Lung (tissue), 12 donors: ENCODE measurements around the gene URAD. TPM values are rescaled to one million over a fixed set of nuclear protein-coding genes. Genes with fewer than 3 reads are reported as not detected.
"Not testable (repeated sequence)": the region's sequence is repeated elsewhere in the genome, so short reads cannot be mapped to it uniquely, and the experiment has no call there.

Experiments
- ATAC-seq: fragments of 200-7000 bp; cut with Tn5 transposase; one replicate; pipeline ENCODE4 v1.9.1; 2020; ENCODE audit warnings: moderate number of reproducible peaks; ENCODE audit not compliant: insufficient read depth, low FRiP score
- DNase-seq, 3 donors: peaks; one replicate each; pipeline ENCODE4 v3.0.0-alpha.2; 2013 to 2017
- H3K27ac ChIP-seq, 2 donors: one replicate each; pipeline ENCODE4 v1.5.1; 2013; ENCODE audit warnings: mild to moderate bottlenecking in 2 of 2, moderate library complexity in 2 of 2, control low read depth in 1 of 2, inconsistent platforms in 1 of 2, low read depth in 1 of 2, low read length in 1 of 2
- H3K27me3 ChIP-seq, 3 donors: one replicate each; pipeline ENCODE4 v1.5.1; 2013; ENCODE audit warnings: low read length in 2 of 3; ENCODE audit not compliant: control insufficient read depth in 3 of 3, insufficient read depth in 3 of 3
- H3K36me3 ChIP-seq, 4 donors: one replicate each; pipeline ENCODE4 v1.5.1; 2013; ENCODE audit warnings: low read length in 4 of 4, mild to moderate bottlenecking in 1 of 4, moderate library complexity in 1 of 4; ENCODE audit not compliant: control insufficient read depth in 4 of 4, insufficient read depth in 4 of 4
- H3K4me1 ChIP-seq, 5 donors: one replicate each; pipeline ENCODE4 v1.5.1; 2013; ENCODE audit warnings: low read length in 5 of 5, mild to moderate bottlenecking in 2 of 5, moderate library complexity in 1 of 5; ENCODE audit not compliant: control insufficient read depth in 5 of 5, insufficient read depth in 5 of 5
- H3K4me3 ChIP-seq: one replicate; pipeline ENCODE4 v1.5.1; 2013; ENCODE audit warnings: mild to moderate bottlenecking, control low read depth, moderate library complexity
- H3K9ac ChIP-seq, 2 donors: one replicate each; pipeline ENCODE4 v1.5.1; 2013; ENCODE audit warnings: low read length in 2 of 2, control low read depth in 1 of 2; ENCODE audit not compliant: insufficient read depth in 1 of 2
- H3K9me3 ChIP-seq, 4 donors: one replicate each; pipeline ENCODE4 v1.5.1; 2013; ENCODE audit warnings: low read length in 3 of 4, mild to moderate bottlenecking in 1 of 4, moderate library complexity in 1 of 4; ENCODE audit not compliant: control insufficient read depth in 4 of 4, insufficient read depth in 3 of 4
- CTCF ChIP-seq: IDR thresholded peaks from 2 replicates; pipeline ENCODE4 v1.5.1; 2012; ENCODE audit warnings: mild to moderate bottlenecking; ENCODE audit errors: control extremely low read depth, extremely low read depth
- whole genome bisulfite sequencing, 2 donors: extraction: QIAGEN DNeasy Blood & Tissue Kit; methylation state at CpG; one replicate each; pipeline ENCODE4 v1.1.7; 2013; 5-methylcytosine and 5-hydroxymethylcytosine counted together
- polyA plus RNA-seq, 2 donors: library from polyadenylated mRNA; stranded (reverse); fragments of 200-250 nt; gene quantifications; one replicate each; pipeline ENCODE4 v1.2.1, GENCODE V29; 2013
- total RNA-seq, 2 donors: library from RNA; depleted of rRNA in 1 of 2; stranded (reverse); fragments of >200 nt in 1 of 2; gene quantifications; one replicate each; pipeline ENCODE4 v1.2.1, GENCODE V29; 2014 to 2021
- donor health status: control.
- donor health status: control.
- donor health status: Bipolar disorder and iron deficiency.
- donor health status: healthy.
- donor health status: DM: yes; HTN: yes; CAD: no.

Gene URAD
- total and polyA plus RNA-seq, 4 donors, result not detected

- no peak overlapping the region for H3K4me3 ChIP-seq
- H3K4me1 ChIP-seq, result peaks cover 0 to 4% (median 0%) of the 10 kb centered on the region in 5 donors
- WGBS, 2 donors, result 84 to 88% methylated on average over 8 of the region's 8 CpGs
- no peak overlapping the region for H3K9ac ChIP-seq
- DNase-seq (no peak), ATAC-seq (no peak)
- H3K27ac ChIP-seq, result no peak overlapping the region
- no peaks in the 10 kb centered on the region for H3K36me3 ChIP-seq
- H3K9me3 ChIP-seq, result peaks cover 0 to 5% (median 0%) of the 10 kb centered on the region in 4 donors
- peaks cover 0 to 4% (median 2%) of the 10 kb centered on the region in 3 donors for H3K27me3 ChIP-seq
- TF ChIP-seq CTCF, result no peak
Measured at GRCh38 chr13:28033894-28034655, 45.6 kb upstream of the URAD start.

GRCh38 chr13:28032438-28032837 lies 43.9 kb upstream of the URAD start:
- H3K4me1 ChIP-seq, ATAC-seq: not testable (repeated sequence)
- 81 to 82% methylated on average over 1 of the region's 1 CpG for WGBS, 2 donors

GRCh38 chr13:28031896-28032288 lies 43.4 kb upstream of the URAD start:
- WGBS, 2 donors, result 56 to 68% methylated on average over 5 of the region's 5 CpGs
- Histone ChIP-seq H3K9ac (no peak overlapping the region), H3K36me3 (no peaks in the 10 kb centered on the region), H3K4me3 (no peak overlapping the region), H3K27me3 (peaks cover 0 to 4% (median 0%) of the 10 kb centered on the region in 3 donors), H3K9me3 (peaks cover 0 to 5% (median 0%) of the 10 kb centered on the region in 4 donors), H3K4me1 (peaks cover 0 to 4% (median 0%) of the 10 kb centered on the region in 5 donors), H3K27ac (no peak overlapping the region)
- no peak for ATAC-seq
- TF ChIP-seq CTCF, result no peak
- no peak for DNase-seq

More at GRCh38 chr13:28032438-28032837, 43.9 kb upstream of the URAD start:
- H3K27ac ChIP-seq, H3K9ac ChIP-seq, H3K36me3 ChIP-seq, H3K4me3 ChIP-seq, DNase-seq, H3K9me3 ChIP-seq, H3K27me3 ChIP-seq: not testable (repeated sequence)

- ATAC-seq (no peak), DNase-seq (no peak)
- Histone ChIP-seq H3K4me1 (peaks cover 0 to 4% (median 0%) of the 10 kb centered on the region in 5 donors), H3K4me3 (no peak overlapping the region), H3K27me3 (peaks cover 0 to 4% (median 0%) of the 10 kb centered on the region in 3 donors), H3K27ac (no peak overlapping the region), H3K36me3 (no peaks in the 10 kb centered on the region), H3K9ac (no peak overlapping the region), H3K9me3 (peaks cover 0 to 5% (median 0%) of the 10 kb centered on the region in 4 donors)
- 44 to 67% methylated on average over 10 of the region's 10 CpGs for WGBS, 2 donors
- no peak for TF ChIP-seq CTCF
Measured at GRCh38 chr13:28031220-28031895, 42.9 kb upstream of the URAD start.
